DMS153 (cell line): ENCODE data around the gene PSTK.
A peak's percentile ranks its signal among the peaks of the same experiment; 100 is the strongest.

Experiments
- DNase-seq: peaks from one replicate; lab custom pipeline; 2025; lab: John Stamatoyannopoulos, UW

PSTK gene

DNA sequence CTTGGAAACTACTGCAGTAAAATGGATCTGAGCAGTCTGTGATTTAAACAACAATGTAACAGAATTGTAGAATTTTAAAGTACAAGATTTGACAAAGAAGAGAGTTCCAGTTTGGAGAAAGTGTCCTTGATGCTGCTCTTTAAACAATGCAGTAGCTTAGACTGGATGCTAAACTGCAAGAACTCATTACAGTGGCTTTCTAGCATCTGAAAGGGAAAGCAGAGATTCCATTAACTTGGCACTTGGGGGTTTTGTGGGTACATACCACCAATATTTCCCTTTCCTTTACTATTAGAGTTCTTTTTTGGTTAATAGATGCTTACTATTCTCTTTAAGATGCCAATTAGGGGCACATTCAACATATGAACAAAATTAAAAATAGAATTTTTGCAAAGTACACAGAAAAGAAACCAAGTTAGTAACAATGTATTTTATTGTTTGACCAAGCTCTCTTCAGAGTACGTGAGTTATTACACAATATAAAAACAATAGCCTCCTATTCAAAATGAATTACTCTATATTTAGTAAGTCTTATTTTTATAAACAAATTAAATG lies 11.9 kb downstream of the PSTK start:
- DNase-seq = no peak

- no peak for DNase-seq
Measured at GRCh38 chr10:122993797-122994336, 13.7 kb downstream of the PSTK start.

GRCh38 chr10:122995936-122996335 lies 15.7 kb downstream of the PSTK start:
- DNase-seq = no peak

- no peak for DNase-seq
Measured at GRCh38 chr10:122997864-122998263, 17.7 kb downstream of the PSTK start.

DNA sequence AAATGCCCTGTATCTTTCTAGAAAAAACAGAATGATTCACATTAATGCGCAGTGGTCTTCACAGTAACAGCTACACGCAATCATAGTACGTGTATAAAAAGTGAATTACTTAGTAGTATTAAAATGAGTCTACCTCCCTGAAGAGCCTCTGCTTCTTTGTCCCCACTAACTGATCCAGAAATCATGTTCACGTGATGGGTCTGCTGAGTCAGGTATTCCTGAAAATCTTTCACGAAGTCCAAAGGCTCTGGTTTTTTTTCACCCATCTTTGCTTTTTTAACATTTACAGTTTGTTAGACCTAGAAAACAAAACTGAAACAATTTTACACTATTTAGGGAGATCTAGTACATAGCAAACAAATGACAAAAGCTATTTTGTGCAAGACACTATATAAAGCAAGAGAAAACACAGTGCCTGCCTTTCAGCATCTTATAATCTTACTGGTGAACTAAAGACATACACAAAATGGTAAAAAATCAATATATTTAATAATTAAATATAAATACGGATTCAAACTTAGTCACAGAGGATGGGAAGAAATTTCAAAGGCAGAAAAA lies 18.2 kb downstream of the PSTK start:
- no peak for DNase-seq

GRCh38 chr10:122998934-122999333 lies 18.7 kb downstream of the PSTK start:
- no peak for DNase-seq

- DNase-seq = peak; percentile 6
Measured at GRCh38 chr10:122999347-122999746, 19.1 kb downstream of the PSTK start.

GRCh38 chr10:123000155-123000554 lies 20.0 kb downstream of the PSTK start:
- no peak for DNase-seq

GRCh38 chr10:123001370-123001769 lies 21.2 kb downstream of the PSTK start:
- DNase-seq = no peak

GRCh38 chr10:123004298-123004697 lies 24.1 kb downstream of the PSTK start:
- no peak for DNase-seq

GRCh38 chr10:123007558-123008354 lies 27.6 kb downstream of the PSTK start:
- no peak for DNase-seq

GRCh38 chr10:123008355-123009104 lies 28.3 kb downstream of the PSTK start, which contains the start of the genes ACADSB and IKZF5:
ACADSB (plus strand) TSS chr10:123009006; CDS start chr10:123009030, 24 bp downstream.
IKZF5 (minus strand) TSS chr10:123008795; CDS start chr10:122998625, 10,170 bp downstream.
- peak; percentile 95 for DNase-seq

DNA sequence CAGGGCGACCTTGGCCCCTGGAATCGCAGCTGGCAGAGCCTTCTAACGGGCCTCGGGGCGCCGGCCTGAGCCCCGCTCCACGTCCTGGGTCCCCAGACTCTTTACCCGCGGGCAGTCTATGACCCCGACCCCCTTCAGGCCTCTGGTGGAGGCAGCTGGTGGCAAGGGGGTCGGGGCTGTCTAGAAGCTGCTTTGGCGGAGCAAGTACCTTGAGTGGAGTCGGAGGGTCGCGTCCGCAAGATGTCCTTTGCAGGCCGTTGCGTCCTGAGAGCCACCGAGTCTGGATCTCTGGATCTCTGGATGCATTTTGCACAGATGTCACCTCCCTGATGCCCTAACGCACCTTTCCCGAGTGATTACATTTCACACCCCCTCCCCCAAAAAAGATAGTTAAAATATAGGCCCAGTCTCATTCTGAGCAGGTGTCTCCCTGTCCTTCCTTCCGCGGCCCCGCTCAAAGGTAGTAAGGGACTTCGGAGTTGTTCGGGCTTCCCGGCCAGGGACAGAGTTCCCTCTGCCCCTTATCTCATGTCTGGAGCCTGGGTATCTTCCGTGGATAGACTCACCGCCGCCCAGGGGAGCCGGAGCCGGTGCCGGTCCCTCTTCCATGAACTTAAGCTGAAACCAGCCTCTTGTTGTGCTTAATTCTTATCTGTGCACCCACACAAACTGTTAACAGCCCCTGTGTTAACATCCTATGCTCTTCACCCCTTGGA lies 29.1 kb downstream of the PSTK start:
- DNase-seq = no peak

GRCh38 chr10:123011987-123012386 lies 31.8 kb downstream of the PSTK start:
- DNase-seq = no peak

- no peak for DNase-seq
Measured at GRCh38 chr10:123013456-123014419, 33.5 kb downstream of the PSTK start.

DNA sequence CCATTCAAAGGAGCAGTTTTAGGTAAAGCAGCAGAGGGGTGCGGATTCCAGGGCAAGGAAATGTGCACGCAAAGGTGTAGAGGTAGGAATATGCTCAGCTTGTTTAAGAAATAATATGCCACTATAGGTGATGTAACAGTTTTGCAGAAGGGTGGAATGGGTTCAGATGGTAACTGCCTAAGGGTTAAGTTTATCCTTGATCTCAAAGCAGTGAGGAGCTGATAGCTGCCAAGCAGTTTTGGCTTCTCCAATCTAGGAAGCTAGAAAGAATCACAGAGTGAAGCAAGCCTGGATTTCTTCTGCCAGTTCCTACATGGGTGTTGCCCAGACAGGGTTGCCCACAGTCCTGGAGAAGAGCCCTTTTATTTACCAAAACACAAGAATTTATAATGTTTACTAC lies 34.6 kb downstream of the PSTK start:
- no peak for DNase-seq

- no peak for DNase-seq
Measured at GRCh38 chr10:123016228-123016627, 36.0 kb downstream of the PSTK start.

GRCh38 chr10:123017421-123018165 lies 37.4 kb downstream of the PSTK start:
- DNase-seq = no peak

- no peak for DNase-seq
Measured at GRCh38 chr10:123018531-123018930, 38.3 kb downstream of the PSTK start.

DNA sequence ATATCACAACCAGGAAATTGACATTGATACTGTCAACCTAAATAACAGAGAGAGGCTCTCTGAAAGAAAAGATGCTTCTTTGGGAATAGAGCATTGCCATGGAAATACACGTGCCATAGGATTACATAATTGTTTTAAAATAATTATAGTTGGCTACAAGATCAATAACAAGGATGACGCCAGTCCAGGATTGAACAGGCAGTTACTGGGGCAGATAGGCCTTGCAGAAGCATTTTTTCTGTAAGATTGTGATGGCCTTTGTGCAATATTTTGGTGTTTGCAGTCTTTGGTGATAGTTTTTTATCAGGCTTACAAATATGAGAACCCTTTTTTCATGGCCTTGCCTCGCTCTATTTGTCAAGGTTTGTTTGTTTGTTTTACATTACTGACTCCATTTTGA lies 39.1 kb downstream of the PSTK start:
- DNase-seq = no peak
